H1 (cell line): ENCODE data around the gene ADGRB2. TPM values are rescaled to one million over a fixed set of nuclear protein-coding genes. Genes with fewer than 3 reads are reported as not detected.
A peak's percentile ranks its signal among the peaks of the same experiment; 100 is the strongest.

Experiments used
- CHD7 ChIP-seq: fragments of 300-600 bp; sonication (generic); IDR thresholded peaks from 2 replicates; pipeline ENCODE4 v1.7.1; 2012; ENCODE audit warnings: low read length, moderate library complexity, mild to moderate bottlenecking, inconsistent platforms; ENCODE audit not compliant: insufficient replicate concordance
- CTBP2 ChIP-seq: IDR thresholded peaks from 2 replicates; pipeline ENCODE4 v1.7.0; 2011; ENCODE audit warnings: borderline replicate concordance, mild to moderate bottlenecking, moderate library complexity, mixed read lengths, low read length; ENCODE audit not compliant: insufficient read depth, insufficient read length
- FOSL1 ChIP-seq: IDR thresholded peaks from 2 replicates; pipeline ENCODE4 v1.6.1; 2011; ENCODE audit warnings: mild to moderate bottlenecking, low read depth, low read length, moderate library complexity; ENCODE audit not compliant: insufficient read depth
- POLR2A ChIP-seq, 2 experiments: IDR thresholded peaks; 1 replicate in 1 of 2; 2 replicates in 1 of 2; pipeline ENCODE4 v1.6.1; 2011; ENCODE audit warnings: low read depth in 2 of 2, low read length in 2 of 2, mild to moderate bottlenecking in 2 of 2; ENCODE audit errors: control extremely low read depth in 1 of 2
- POU5F1 ChIP-seq: IDR thresholded peaks from 2 replicates; pipeline ENCODE4 v1.6.1; 2011; ENCODE audit warnings: low read depth, mild to moderate bottlenecking, low read length, moderate library complexity
- SRF ChIP-seq: IDR thresholded peaks from 2 replicates; pipeline ENCODE4 v1.6.1; 2011; ENCODE audit warnings: mild to moderate bottlenecking, low read depth, low read length, moderate library complexity
- TAF1 ChIP-seq: IDR thresholded peaks from 2 replicates; pipeline ENCODE4 v1.6.1; 2011; ENCODE audit warnings: mild to moderate bottlenecking, low read depth, low read length
- USF2 ChIP-seq: IDR thresholded peaks from 2 replicates; pipeline ENCODE4 v1.6.1; 2011; ENCODE audit warnings: low read length, improper control_type of control experiment
- polyA plus RNA-seq, 7 experiments: library from polyadenylated mRNA; depleted of rRNA in 3 of 7; stranded (reverse) in 5 of 7; unstranded in 2 of 7; fragments of >200 nt in 5 of 7; fragments of 200-250 nt in 2 of 7; gene quantifications; 1 replicate in 5 of 7; 2 replicates in 1 of 7; 4 replicates in 1 of 7; pipeline versions ENCODE4 v1.2.1 to v1.2.3, GENCODE V29; 2011 to 2013; ENCODE audit warnings: missing spikeins in 2 of 7, mixed read lengths in 2 of 7
- total RNA-seq: library from RNA; stranded (reverse); fragmentation: NEBNext Ultra II Directional; extraction: Animal tissue kit (Norgen Biotek cat#: 25700); gene quantifications from 2 replicates; pipeline ENCODE4 v1.2.1, GENCODE V29; 2021

Gene ADGRB2
- total and polyA plus RNA-seq, 2 of the 8 experiments (the other 6 are each of a cell fraction or from before 2014, with no cell fraction given): 15.6 to 26.2 TPM

- TF ChIP-seq CHD7: no peak
- no peak for TF ChIP-seq SRF
- no peak for TF ChIP-seq POU5F1
- TF ChIP-seq POLR2A (IDR thresholded peaks at IDR 0.05; ENCODE audit: control extremely low read depth in 1 of 2, low read depth in 2 of 2, low read length in 2 of 2): no peak
- no peak for TF ChIP-seq FOSL1
- TF ChIP-seq CTBP2: peak; percentile 81
- TF ChIP-seq TAF1: 0 out of 2 replicates have a peak, but pooled peaks have one; percentile 29
- TF ChIP-seq USF2: no peak
Measured at GRCh38 chr1:31762726-31763670, 1.1 kb downstream of the ADGRB2 start (continued).
